Panc1 (cell line): ENCODE data around the gene TUFM.

Experiments
- POLR2AphosphoS5 ChIP-seq: IDR thresholded peaks from 2 replicates; pipeline ENCODE4 v1.6.1; 2012; ENCODE audit warnings: mild to moderate bottlenecking, low read depth, low read length, moderate library complexity
- REST ChIP-seq, 2 experiments: IDR thresholded peaks; 2 replicates each; pipeline ENCODE4 v1.6.1; 2011 to 2012; ENCODE audit warnings: low read depth in 2 of 2, control low read depth in 1 of 2, low read length in 1 of 2, mild to moderate bottlenecking in 1 of 2, moderate library complexity in 1 of 2; ENCODE audit not compliant: insufficient read depth in 1 of 2
- SIN3A ChIP-seq: IDR thresholded peaks from 2 replicates; pipeline ENCODE4 v1.6.1; 2012; ENCODE audit warnings: low read depth, mild to moderate bottlenecking, low read length, moderate library complexity, borderline replicate concordance; ENCODE audit not compliant: insufficient read depth
- TF ChIP-seq, protein P1 (sequence below): fragments of 450-650 bp; IDR thresholded peaks from 2 replicates; pipeline ENCODE4 v1.5.1; 2017; ENCODE audit warnings: mild to moderate bottlenecking

GRCh38 chr16:28830531-28830930, 15.6 kb downstream of the TUFM start:
- TF ChIP-seq POLR2AphosphoS5 = no peak
- TF ChIP-seq, protein P1, sequence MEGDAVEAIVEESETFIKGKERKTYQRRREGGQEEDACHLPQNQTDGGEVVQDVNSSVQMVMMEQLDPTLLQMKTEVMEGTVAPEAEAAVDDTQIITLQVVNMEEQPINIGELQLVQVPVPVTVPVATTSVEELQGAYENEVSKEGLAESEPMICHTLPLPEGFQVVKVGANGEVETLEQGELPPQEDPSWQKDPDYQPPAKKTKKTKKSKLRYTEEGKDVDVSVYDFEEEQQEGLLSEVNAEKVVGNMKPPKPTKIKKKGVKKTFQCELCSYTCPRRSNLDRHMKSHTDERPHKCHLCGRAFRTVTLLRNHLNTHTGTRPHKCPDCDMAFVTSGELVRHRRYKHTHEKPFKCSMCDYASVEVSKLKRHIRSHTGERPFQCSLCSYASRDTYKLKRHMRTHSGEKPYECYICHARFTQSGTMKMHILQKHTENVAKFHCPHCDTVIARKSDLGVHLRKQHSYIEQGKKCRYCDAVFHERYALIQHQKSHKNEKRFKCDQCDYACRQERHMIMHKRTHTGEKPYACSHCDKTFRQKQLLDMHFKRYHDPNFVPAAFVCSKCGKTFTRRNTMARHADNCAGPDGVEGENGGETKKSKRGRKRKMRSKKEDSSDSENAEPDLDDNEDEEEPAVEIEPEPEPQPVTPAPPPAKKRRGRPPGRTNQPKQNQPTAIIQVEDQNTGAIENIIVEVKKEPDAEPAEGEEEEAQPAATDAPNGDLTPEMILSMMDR = no peak
- TF ChIP-seq REST (IDR thresholded peaks at IDR 0.05; ENCODE audit: insufficient read depth in 1 of 2, low read depth in 2 of 2, low read length in 1 of 2) = no peak
- TF ChIP-seq SIN3A = no peak
